Osteoblast (primary cell): ENCODE results near the gene COPS3. TPM values are rescaled to one million over a fixed set of nuclear protein-coding genes. Genes with fewer than 3 reads are reported as not detected.
A peak's percentile ranks its signal among the peaks of the same experiment; 100 is the strongest.

Experiments
- DNase-seq: peaks from one replicate; pipeline ENCODE4 v3.0.0; 2011; ENCODE audit warnings: low spot score, mixed read lengths; ENCODE audit not compliant: insufficient read length; ENCODE audit errors: missing footprints
- H2AFZ ChIP-seq: 2 replicates; pipeline ENCODE4 v1.6.0; 2011; ENCODE audit warnings: mild to moderate bottlenecking, low read length
- H3K27ac ChIP-seq: 2 replicates; pipeline ENCODE4 v1.5.1; 2011; ENCODE audit warnings: mild to moderate bottlenecking, low read depth, low read length, moderate library complexity
- H3K27me3 ChIP-seq: 2 replicates; pipeline ENCODE4 v1.6.0; 2012; ENCODE audit warnings: mild to moderate bottlenecking, control low read depth, inconsistent platforms, low read length, moderate library complexity; ENCODE audit not compliant: insufficient read depth
- H3K36me3 ChIP-seq: 2 replicates; pipeline ENCODE4 v1.5.1; 2011; ENCODE audit warnings: mild to moderate bottlenecking, low read length, control low read depth, moderate library complexity; ENCODE audit not compliant: insufficient read depth
- H3K4me1 ChIP-seq: 2 replicates; pipeline ENCODE4 v1.5.1; 2011; ENCODE audit warnings: mild to moderate bottlenecking, low read length, control low read depth, moderate library complexity; ENCODE audit not compliant: insufficient read depth
- H3K4me2 ChIP-seq: 2 replicates; pipeline ENCODE4 v1.6.0; 2011; ENCODE audit warnings: mild to moderate bottlenecking, low read length; ENCODE audit not compliant: insufficient read depth
- H3K4me3 ChIP-seq: fragments of 200-600 bp; sonication (generic); 3 replicates; pipeline ENCODE4 v1.5.1; 2012; ENCODE audit warnings: mild to moderate bottlenecking, low read length, inconsistent platforms; ENCODE audit not compliant: insufficient read depth
- H3K79me2 ChIP-seq: 2 replicates; pipeline ENCODE4 v1.6.0; 2012; ENCODE audit warnings: mild to moderate bottlenecking, low read length, control low read depth, inconsistent platforms; ENCODE audit not compliant: insufficient read depth
- H3K9me3 ChIP-seq: 2 replicates; pipeline ENCODE4 v1.5.1; 2011; ENCODE audit warnings: low read depth, low read length, control low read depth
- H4K20me1 ChIP-seq: 2 replicates; pipeline ENCODE4 v1.6.0; 2012; ENCODE audit warnings: mild to moderate bottlenecking, low read length, control low read depth; ENCODE audit not compliant: insufficient read depth
- total RNA-seq: library from RNA; depleted of rRNA; stranded (reverse); fragments of >200 nt; gene quantifications from 2 replicates; pipeline ENCODE4 v1.2.3, GENCODE V29; 2012
- TF ChIP-seq, protein P1 (sequence below): IDR thresholded peaks from 2 replicates; pipeline ENCODE4 v1.5.1; 2011; ENCODE audit warnings: mild to moderate bottlenecking, low read depth, low read length, moderate library complexity; ENCODE audit errors: extremely low read depth

The COPS3 gene
- total RNA-seq, 1 donor = 78.5 TPM

- H3K79me2 ChIP-seq = peaks cover 95% of the 10 kb centered on the region
- peaks cover 51% of the 10 kb centered on the region for H3K36me3 ChIP-seq
- H3K4me3 ChIP-seq = no peak overlapping the region
- no peak overlapping the region for H3K4me2 ChIP-seq
- no peak overlapping the region for H2AFZ ChIP-seq
- no peaks in the 10 kb centered on the region for H3K9me3 ChIP-seq
- DNase-seq = peak; percentile 13
- H3K27ac ChIP-seq = no peak overlapping the region
- H3K27me3 ChIP-seq = no peaks in the 10 kb centered on the region
- TF ChIP-seq, protein P1, sequence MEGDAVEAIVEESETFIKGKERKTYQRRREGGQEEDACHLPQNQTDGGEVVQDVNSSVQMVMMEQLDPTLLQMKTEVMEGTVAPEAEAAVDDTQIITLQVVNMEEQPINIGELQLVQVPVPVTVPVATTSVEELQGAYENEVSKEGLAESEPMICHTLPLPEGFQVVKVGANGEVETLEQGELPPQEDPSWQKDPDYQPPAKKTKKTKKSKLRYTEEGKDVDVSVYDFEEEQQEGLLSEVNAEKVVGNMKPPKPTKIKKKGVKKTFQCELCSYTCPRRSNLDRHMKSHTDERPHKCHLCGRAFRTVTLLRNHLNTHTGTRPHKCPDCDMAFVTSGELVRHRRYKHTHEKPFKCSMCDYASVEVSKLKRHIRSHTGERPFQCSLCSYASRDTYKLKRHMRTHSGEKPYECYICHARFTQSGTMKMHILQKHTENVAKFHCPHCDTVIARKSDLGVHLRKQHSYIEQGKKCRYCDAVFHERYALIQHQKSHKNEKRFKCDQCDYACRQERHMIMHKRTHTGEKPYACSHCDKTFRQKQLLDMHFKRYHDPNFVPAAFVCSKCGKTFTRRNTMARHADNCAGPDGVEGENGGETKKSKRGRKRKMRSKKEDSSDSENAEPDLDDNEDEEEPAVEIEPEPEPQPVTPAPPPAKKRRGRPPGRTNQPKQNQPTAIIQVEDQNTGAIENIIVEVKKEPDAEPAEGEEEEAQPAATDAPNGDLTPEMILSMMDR = no peak
- H4K20me1 ChIP-seq = peaks cover 28% of the 10 kb centered on the region
- H3K4me1 ChIP-seq = peaks cover 14% of the 10 kb centered on the region
These were observed 49.3 kb downstream of the COPS3 start for GRCh38 chr17:17231621-17232302.

- peaks cover 91% of the 10 kb centered on the region for H3K79me2 ChIP-seq
- peaks cover 72% of the 10 kb centered on the region for H3K36me3 ChIP-seq
- no peak overlapping the region for H3K27ac ChIP-seq
- H3K4me2 ChIP-seq = no peak overlapping the region
- H3K27me3 ChIP-seq = no peaks in the 10 kb centered on the region
- no peaks in the 10 kb centered on the region for H3K9me3 ChIP-seq
- no peak overlapping the region for H2AFZ ChIP-seq
- H4K20me1 ChIP-seq = peaks cover 19% of the 10 kb centered on the region
- no peaks in the 10 kb centered on the region for H3K4me1 ChIP-seq
- TF ChIP-seq, protein P1 = no peak
- H3K4me3 ChIP-seq = no peak overlapping the region
- peak; percentile 72 for DNase-seq
These were observed 51.3 kb downstream of the COPS3 start for GRCh38 chr17:17229416-17230384.

GRCh38 chr17:17228521-17229279 lies 52.3 kb downstream of the COPS3 start:
- no peaks in the 10 kb centered on the region for H3K4me1 ChIP-seq
- peaks cover 88% of the 10 kb centered on the region for H3K79me2 ChIP-seq
- DNase-seq = peak; percentile 46
- no peak overlapping the region for H3K4me3 ChIP-seq
- no peaks in the 10 kb centered on the region for H3K9me3 ChIP-seq
- H3K36me3 ChIP-seq = peaks cover 82% of the 10 kb centered on the region
- no peaks in the 10 kb centered on the region for H3K27me3 ChIP-seq
- TF ChIP-seq, protein P1 = no peak
- H2AFZ ChIP-seq = no peak overlapping the region
- peaks cover 15% of the 10 kb centered on the region for H4K20me1 ChIP-seq
- no peak overlapping the region for H3K27ac ChIP-seq
- no peak overlapping the region for H3K4me2 ChIP-seq
